ENCODE data around the gene NACC2.

NACC2 gene

DNA sequence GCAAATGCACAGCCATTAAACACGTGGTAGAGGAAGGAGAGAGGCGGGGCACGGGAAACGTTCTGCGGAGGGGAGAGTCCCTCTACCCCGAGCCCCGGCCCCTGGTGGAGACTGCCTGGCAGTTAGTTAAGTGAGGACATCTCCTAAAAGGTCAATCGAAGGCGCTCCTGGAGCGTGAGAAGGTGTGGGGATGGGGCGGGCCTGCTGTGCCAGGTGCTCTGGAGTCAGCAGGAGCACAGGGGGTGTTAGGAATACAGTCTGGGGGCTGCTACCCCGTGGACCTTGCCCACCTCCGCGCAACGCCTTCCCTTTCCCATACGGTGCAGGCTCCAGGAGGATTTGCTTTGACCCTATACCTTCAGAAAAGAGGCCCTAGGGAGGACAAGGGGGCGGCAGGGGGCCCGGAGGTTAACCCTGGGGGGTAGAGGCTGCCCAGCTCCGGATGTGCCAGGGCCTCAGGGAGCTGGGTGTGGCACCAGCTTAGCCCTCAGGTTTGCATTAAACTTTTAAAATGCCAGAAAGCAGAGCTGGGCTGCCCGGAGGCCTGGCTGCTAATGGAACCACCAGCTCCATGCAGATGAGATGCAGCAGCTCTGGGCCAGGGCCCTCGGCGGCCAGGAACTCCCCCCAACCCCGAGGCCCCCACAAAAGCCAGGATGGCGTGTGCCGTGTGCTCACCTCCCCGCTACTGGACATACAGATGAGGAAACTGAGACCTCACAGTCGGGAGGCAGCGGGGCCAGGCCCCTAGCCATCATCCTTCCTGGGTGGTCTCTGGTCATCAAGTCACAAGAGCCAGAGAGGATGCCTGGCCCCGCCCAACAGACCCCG, 39.2 kb downstream of the NACC2 start:
- TF ChIP-seq, protein P1, sequence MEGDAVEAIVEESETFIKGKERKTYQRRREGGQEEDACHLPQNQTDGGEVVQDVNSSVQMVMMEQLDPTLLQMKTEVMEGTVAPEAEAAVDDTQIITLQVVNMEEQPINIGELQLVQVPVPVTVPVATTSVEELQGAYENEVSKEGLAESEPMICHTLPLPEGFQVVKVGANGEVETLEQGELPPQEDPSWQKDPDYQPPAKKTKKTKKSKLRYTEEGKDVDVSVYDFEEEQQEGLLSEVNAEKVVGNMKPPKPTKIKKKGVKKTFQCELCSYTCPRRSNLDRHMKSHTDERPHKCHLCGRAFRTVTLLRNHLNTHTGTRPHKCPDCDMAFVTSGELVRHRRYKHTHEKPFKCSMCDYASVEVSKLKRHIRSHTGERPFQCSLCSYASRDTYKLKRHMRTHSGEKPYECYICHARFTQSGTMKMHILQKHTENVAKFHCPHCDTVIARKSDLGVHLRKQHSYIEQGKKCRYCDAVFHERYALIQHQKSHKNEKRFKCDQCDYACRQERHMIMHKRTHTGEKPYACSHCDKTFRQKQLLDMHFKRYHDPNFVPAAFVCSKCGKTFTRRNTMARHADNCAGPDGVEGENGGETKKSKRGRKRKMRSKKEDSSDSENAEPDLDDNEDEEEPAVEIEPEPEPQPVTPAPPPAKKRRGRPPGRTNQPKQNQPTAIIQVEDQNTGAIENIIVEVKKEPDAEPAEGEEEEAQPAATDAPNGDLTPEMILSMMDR (IDR thresholded peaks at IDR 0.05; ENCODE audit: low read depth, low read length), result no peak

DNA sequence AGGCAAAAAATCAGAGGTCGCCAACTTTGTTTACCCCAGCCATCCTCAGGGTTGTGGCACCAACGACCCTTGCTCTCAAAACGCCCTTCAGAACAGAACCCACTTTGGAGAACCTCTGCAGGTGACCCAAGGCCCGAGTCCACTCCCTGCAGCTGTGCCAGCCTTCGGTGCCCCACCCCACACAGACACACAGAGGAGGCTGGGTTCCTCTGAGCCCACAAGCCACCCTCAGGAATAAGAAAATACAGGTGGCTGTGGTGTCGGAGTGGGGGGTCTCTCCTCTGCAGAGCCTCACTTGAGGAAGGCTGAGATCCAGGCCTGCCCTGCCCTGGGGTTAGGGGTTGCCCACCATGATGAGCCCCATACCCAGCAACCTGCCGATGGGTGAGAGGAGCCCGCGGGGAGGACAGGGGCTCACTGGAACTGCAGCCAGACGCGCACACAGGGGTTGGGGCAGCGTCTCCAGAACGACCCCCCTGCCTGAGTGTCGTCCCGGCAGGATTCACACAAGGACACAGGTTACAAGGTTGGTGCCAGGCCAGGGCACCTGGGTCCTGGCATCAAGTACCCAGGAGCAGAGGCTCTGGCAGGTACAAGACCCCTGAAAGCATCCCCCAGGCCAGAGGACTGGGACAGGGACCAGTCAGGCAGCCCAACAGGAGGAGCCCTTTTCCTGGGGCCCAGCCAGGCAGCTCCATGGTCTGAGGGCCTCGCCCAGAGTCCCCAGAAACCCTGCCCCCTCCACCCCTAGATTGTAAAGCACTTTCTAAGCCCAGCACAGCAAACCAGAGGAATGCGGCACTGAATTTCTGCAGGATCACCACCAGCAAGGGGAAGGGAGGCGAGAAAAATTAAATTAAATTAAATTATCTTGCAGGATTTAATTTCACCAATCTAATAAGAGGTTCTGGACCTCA, 40.0 kb downstream of the NACC2 start:
- DNase-seq (ENCODE audit: low read depth in 2 of 2), result no peak
- no peak overlapping the region for H3K4me3 ChIP-seq (replicated peaks in 1 of 2; ENCODE audit: low read depth in 2 of 2, low read length in 2 of 2)
- TF ChIP-seq, protein P1 (IDR thresholded peaks at IDR 0.05; ENCODE audit: low read depth, low read length), result no peak

More for the DNA sequence above, 39.2 kb downstream of the NACC2 start:
- no peak overlapping the region for H3K4me3 ChIP-seq (replicated peaks in 1 of 2; ENCODE audit: low read depth in 2 of 2, low read length in 2 of 2)
- DNase-seq (ENCODE audit: low read depth in 2 of 2), result no peak

DNA sequence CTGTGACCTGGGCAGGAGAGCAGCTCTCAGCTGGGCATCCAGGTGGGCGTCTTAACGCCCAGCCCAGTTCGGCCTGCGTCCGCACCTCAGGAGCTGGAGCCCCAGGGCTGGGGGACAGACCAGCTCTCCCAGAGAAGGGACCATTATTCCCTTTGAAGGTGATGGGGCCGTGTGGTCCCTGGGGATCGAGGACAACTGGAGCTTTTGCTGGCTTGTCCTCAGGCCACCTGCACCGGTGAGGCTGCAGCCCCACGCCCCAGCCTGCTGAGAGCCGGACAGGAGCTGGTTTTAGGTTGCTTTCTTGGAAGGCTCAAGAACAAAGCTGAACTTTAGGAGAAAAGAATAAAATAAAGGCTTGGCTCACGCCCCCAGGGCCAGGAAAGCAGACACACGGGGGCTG, 40.9 kb downstream of the NACC2 start:
- H3K4me3 ChIP-seq (replicated peaks in 1 of 2; ENCODE audit: low read depth in 2 of 2, low read length in 2 of 2), result no peak overlapping the region
- no peak for DNase-seq (ENCODE audit: low read depth in 2 of 2)
- TF ChIP-seq, protein P1 (IDR thresholded peaks at IDR 0.05; ENCODE audit: low read depth, low read length), result no peak

DNA sequence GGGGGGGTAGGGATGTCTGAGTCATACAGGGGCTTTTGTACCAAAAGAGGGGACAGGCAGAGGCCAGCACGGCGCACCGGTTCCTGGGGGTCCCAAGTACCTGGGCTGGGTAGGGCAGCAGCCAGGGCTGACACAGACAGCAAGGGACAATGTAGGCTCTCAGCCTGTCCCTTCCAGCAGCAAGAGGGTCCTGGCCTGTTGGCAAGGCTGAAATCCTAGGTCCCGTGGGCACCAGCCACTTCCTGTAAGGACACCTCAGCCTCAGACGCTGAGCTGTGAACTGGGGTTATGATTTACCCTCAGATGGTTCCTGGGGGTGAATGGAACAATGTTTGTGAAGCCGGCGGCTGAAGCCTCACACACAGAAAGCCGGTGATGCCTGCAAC, 41.3 kb downstream of the NACC2 start:
- TF ChIP-seq, protein P1 (IDR thresholded peaks at IDR 0.05; ENCODE audit: low read depth, low read length), result no peak
- DNase-seq (ENCODE audit: low read depth in 2 of 2), result no peak
- H3K4me3 ChIP-seq (replicated peaks in 1 of 2; ENCODE audit: low read depth in 2 of 2, low read length in 2 of 2), result no peak overlapping the region

DNA sequence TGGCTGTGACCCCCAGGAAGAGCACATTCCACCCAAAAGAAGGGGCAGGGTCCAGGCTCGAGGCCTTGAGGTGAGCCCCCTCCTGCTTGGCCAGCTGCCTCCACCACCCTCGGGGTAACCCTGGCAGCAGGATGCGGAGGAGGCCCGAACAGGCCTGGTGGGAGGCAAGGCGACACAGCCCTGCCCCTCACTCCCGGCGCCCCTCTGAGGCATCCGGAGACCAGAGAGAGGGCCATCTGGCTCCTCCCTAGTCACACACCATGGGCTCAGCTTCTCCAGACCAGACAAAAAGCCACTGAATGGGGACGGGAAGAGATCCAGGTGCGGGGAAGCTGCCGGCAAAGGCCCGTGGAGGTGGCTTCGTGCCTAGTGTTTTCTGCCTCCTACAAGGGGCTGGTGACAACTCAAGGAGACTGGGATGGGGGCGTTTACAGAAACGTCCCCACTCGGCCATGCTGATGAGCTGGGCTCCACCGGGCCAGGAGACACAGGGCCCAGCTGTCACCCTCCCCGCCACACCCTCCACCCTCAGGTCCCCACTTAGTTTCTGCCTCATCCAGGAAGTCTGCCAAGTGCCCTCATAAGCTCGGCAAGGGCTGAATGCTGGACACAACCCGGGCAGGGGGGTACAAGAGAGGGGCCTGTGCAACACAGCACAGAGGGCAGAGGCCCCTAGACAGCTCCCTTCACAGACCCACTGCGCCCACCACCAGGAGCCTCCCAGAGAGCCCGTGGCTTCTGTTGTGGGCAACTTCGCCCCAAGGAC, 41.9 kb downstream of the NACC2 start:
- peak in 1 of 2 donors; percentile 27 for DNase-seq (ENCODE audit: low read depth in 2 of 2)

DNA sequence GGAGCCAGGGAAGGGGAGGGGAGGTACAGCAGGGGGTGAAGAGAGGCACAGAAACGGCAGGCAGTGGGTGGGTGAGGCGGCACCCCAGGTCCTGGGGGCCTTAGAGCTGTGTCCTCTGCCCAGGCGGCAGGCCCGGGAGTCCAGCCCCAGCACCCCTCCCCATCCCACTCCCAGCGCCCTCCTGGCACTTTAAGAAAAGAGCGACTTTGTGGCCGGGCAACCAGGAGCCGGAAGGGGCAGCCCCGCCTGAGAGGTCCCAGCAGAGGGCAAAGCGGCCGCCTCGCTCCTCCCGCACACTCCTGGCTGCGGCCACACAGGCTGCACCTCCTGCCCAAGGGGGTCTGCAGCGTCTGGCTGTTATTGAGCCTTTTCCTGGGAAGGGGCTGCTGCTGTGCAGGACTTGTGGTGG, 42.6 kb downstream of the NACC2 start:
- peak overlapping the region in 1 of 2 donors; percentile 17 for H3K4me3 ChIP-seq (replicated peaks in 1 of 2; ENCODE audit: low read depth in 2 of 2, low read length in 2 of 2)
- DNase-seq (ENCODE audit: low read depth in 2 of 2), result peak; percentile 9 to 32
- TF ChIP-seq, protein P1 (IDR thresholded peaks at IDR 0.05; ENCODE audit: low read depth, low read length), result no peak

More for the DNA sequence above, 41.9 kb downstream of the NACC2 start:
- H3K4me3 ChIP-seq (replicated peaks in 1 of 2; ENCODE audit: low read depth in 2 of 2, low read length in 2 of 2), result no peak overlapping the region
- TF ChIP-seq, protein P1 (IDR thresholded peaks at IDR 0.05; ENCODE audit: low read depth, low read length), result no peak

Data from cardiac fibroblast (primary cell).